HL-60 (cell line): ENCODE measurements around the gene CRELD2.

Experiments
- POLR2AphosphoS5 ChIP-seq: IDR thresholded peaks from 2 replicates; pipeline ENCODE4 v1.6.1; 2012; ENCODE audit warnings: low read depth
- TF ChIP-seq, protein P1 (sequence below): IDR thresholded peaks from one replicate; pipeline ENCODE4 v1.5.1; 2011; ENCODE audit warnings: low read length, control low read depth, inconsistent platforms; ENCODE audit not compliant: insufficient read depth

DNA sequence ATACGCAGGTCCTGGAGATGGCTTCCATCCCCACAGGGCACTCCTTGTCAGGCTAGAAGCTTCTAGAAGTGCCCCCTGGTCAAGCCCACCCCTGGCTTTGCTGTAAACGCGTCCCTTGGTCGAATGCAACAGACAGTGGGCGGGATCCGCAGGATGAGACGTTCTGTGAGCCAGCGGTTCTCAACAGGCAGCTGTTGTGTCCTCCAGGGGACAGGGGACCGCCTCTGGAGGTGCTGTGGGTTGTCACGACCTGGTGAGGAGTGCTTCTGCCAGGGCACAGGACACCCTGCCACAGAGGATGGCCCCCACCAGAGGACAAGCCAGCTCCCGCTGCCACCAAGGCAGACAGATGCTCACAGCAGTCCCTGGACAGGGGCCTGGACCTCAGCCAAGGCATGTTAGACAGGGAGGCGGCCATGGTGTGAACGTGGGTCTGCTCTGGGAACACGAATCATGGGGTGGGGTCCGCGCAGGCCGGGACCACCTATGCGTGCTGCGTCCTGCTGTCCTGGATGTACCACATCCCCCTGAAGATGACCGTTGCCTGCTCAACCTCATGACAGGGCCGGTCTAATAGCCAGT lies 11.7 kb downstream of the CRELD2 start:
- TF ChIP-seq, protein P1, sequence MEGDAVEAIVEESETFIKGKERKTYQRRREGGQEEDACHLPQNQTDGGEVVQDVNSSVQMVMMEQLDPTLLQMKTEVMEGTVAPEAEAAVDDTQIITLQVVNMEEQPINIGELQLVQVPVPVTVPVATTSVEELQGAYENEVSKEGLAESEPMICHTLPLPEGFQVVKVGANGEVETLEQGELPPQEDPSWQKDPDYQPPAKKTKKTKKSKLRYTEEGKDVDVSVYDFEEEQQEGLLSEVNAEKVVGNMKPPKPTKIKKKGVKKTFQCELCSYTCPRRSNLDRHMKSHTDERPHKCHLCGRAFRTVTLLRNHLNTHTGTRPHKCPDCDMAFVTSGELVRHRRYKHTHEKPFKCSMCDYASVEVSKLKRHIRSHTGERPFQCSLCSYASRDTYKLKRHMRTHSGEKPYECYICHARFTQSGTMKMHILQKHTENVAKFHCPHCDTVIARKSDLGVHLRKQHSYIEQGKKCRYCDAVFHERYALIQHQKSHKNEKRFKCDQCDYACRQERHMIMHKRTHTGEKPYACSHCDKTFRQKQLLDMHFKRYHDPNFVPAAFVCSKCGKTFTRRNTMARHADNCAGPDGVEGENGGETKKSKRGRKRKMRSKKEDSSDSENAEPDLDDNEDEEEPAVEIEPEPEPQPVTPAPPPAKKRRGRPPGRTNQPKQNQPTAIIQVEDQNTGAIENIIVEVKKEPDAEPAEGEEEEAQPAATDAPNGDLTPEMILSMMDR = no peak
- TF ChIP-seq POLR2AphosphoS5 = no peak
